Measurements from ENCODE around the gene PCDH9.

The PCDH9 gene

GRCh38 chr13:66410314-66410713 is 819.8 kb downstream of the PCDH9 start:
- DNase-seq: no peak

- DNase-seq: no peak
Observed at GRCh38 chr13:66409542-66409941, 820.6 kb downstream of the PCDH9 start.

GRCh38 chr13:66407128-66407527 is 823.0 kb downstream of the PCDH9 start:
- DNase-seq: no peak

GRCh38 chr13:66405908-66406802 is 824.0 kb downstream of the PCDH9 start:
- DNase-seq: no peak

- no peak for DNase-seq
Observed at GRCh38 chr13:66402546-66402945, 827.6 kb downstream of the PCDH9 start.

- no peak for DNase-seq
Observed at GRCh38 chr13:66402066-66402465, 828.1 kb downstream of the PCDH9 start.

- no peak for DNase-seq
Observed at GRCh38 chr13:66400292-66400691, 829.8 kb downstream of the PCDH9 start.

- no peak for DNase-seq
Observed at GRCh38 chr13:66399873-66400272, 830.3 kb downstream of the PCDH9 start.

GRCh38 chr13:66397133-66397532 is 833.0 kb downstream of the PCDH9 start:
- DNase-seq: no peak

GRCh38 chr13:66391322-66391721 is 838.8 kb downstream of the PCDH9 start:
- no peak for DNase-seq

- DNase-seq: no peak
Observed at GRCh38 chr13:66378894-66379293, 851.2 kb downstream of the PCDH9 start.

- no peak for DNase-seq
Observed at GRCh38 chr13:66377569-66377968, 852.6 kb downstream of the PCDH9 start.

- no peak for DNase-seq
Observed at GRCh38 chr13:66375756-66376155, 854.4 kb downstream of the PCDH9 start.

GRCh38 chr13:66369666-66370065 is 860.5 kb downstream of the PCDH9 start:
- DNase-seq: no peak

GRCh38 chr13:66367356-66367755 is 862.8 kb downstream of the PCDH9 start:
- no peak for DNase-seq

GRCh38 chr13:66365101-66365500 is 865.0 kb downstream of the PCDH9 start:
- DNase-seq: no peak

GRCh38 chr13:66364346-66364745 is 865.8 kb downstream of the PCDH9 start:
- no peak for DNase-seq

GRCh38 chr13:66362485-66362884 is 867.7 kb downstream of the PCDH9 start:
- no peak for DNase-seq

GRCh38 chr13:66359910-66360552 is 870.1 kb downstream of the PCDH9 start:
- DNase-seq: no peak

- DNase-seq: no peak
Observed at GRCh38 chr13:66359393-66359792, 870.7 kb downstream of the PCDH9 start.

- no peak for DNase-seq
Observed at GRCh38 chr13:66358564-66358963, 871.6 kb downstream of the PCDH9 start.

- no peak for DNase-seq
Observed at GRCh38 chr13:66357463-66357862, 872.7 kb downstream of the PCDH9 start.

GRCh38 chr13:66354879-66355751 is 875.0 kb downstream of the PCDH9 start:
- no peak for DNase-seq
